ENCODE results near the gene SATB1.

GRCh38 chr3:18345015-18345367 is 80.1 kb downstream of the SATB1 start:
- TF ChIP-seq CTCF (IDR thresholded peaks at IDR 0.05; ENCODE audit: low read depth, low read length) (no peak), MAX (IDR thresholded peaks at IDR 0.05; ENCODE audit: low read depth, low read length) (no peak), POLR2A (IDR thresholded peaks at IDR 0.05; ENCODE audit: extremely low read depth, insufficient read length) (no peak)

Data from NB4 (cell line).